HCT116 (cell line): Measurements from ENCODE around the gene CEP112. TPM values are rescaled to one million over a fixed set of nuclear protein-coding genes. Genes with fewer than 3 reads are reported as not detected.

Source experiments
- ATAC-seq: fragments of 200-7000 bp; cut with Tn5 transposase; 2 replicates; pipeline ENCODE4 v1.9.1; 2020; ENCODE audit warnings: mild to moderate bottlenecking, moderate library complexity
- BruUV-seq: library from RNA; stranded (reverse); fragments of 400-500 nt; replicated peaks from 2 replicates; lab custom pipeline; 2021; lab: Mats Ljungman, UMichigan
- CTCF ChIA-PET: fragments of 300-600 bp; sonication (Branson Sonifier 250); formaldehyde crosslinking; loops from one replicate; lab custom pipeline; 2021; ENCODE audit warnings: antibody characterized with exemption; lab: Charles Lee
- POLR2A ChIA-PET: fragments of 300-600, 350-600 bp; sonication (Branson Sonifier 250); formaldehyde crosslinking; loops from one replicate; lab custom pipeline; 2021; ENCODE audit warnings: antibody characterized with exemption; lab: Charles Lee
- RAD21 ChIA-PET, 2 experiments: fragments of 300-600 bp; sonication (Branson Sonifier 250); formaldehyde crosslinking; loops; one replicate each; lab custom pipeline; 2023; ENCODE audit warnings: low total read pairs in 2 of 2; ENCODE audit not compliant: uncharacterized antibody in 2 of 2, unreplicated experiment in 2 of 2, low non-redundant PET in 1 of 2; lab: Charles Lee
- DNase-seq: peaks from one replicate; pipeline ENCODE4 v3.0.0-alpha.2; 2010; ENCODE audit warnings: low read depth, low spot score
- H2AFZ ChIP-seq: fragments of 200-600 bp; shearing (Covaris generic), sonication (generic); 2 replicates; pipeline ENCODE4 v1.6.1; 2017; ENCODE audit warnings: low read depth, mixed run types, mixed read lengths, antibody characterized with exemption, low read length; ENCODE audit not compliant: poor library complexity, severe bottlenecking
- H3K27ac ChIP-seq: 2 replicates; pipeline ENCODE4 v1.5.1; 2012; ENCODE audit warnings: low read depth, low read length
- H3K27me3 ChIP-seq: fragments of 200-600 bp; sonication (generic); 2 replicates; pipeline ENCODE4 v1.6.1; 2016; ENCODE audit warnings: mixed run types, low read length, mixed read lengths; ENCODE audit not compliant: insufficient read depth
- H3K36me3 ChIP-seq, 2 experiments: fragments of 200-500 bp in 1 of 2; fragments of 200-600 bp in 1 of 2; sonication (Bioruptor generic) in 1 of 2; sonication (generic) in 1 of 2; 2 replicates each; pipeline versions ENCODE4 v1.5.1 to v1.6.1; 2014 to 2016; ENCODE audit warnings: low read length in 2 of 2, inconsistent platforms in 1 of 2, mixed read lengths in 1 of 2, mixed run types in 1 of 2; ENCODE audit not compliant: insufficient read depth in 2 of 2, control insufficient read depth in 1 of 2
- H3K4me1 ChIP-seq, 2 experiments: fragments of 200-600 bp in 1 of 2; sonication (generic) in 1 of 2; 2 replicates each; pipeline versions ENCODE4 v1.5.1 to v1.6.1; 2012 to 2017; ENCODE audit warnings: low read length in 2 of 2, inconsistent platforms in 1 of 2, mild to moderate bottlenecking in 1 of 2, mixed read lengths in 1 of 2, mixed run types in 1 of 2, moderate library complexity in 1 of 2; ENCODE audit not compliant: insufficient read depth in 2 of 2, control insufficient read depth in 1 of 2
- H3K4me2 ChIP-seq: fragments of 200-600 bp; sonication (generic); 2 replicates; pipeline ENCODE4 v1.6.1; 2017; ENCODE audit warnings: mixed run types, low read length, mixed read lengths
- H3K4me3 ChIP-seq, 2 experiments: fragments of 200-600 bp in 1 of 2; sonication (generic) in 1 of 2; replicated peaks in 1 of 2; 2 replicates each; pipeline ENCODE4 v1.5.1; 2011 to 2016; ENCODE audit warnings: low read length in 2 of 2, control low read depth in 1 of 2, low read depth in 1 of 2, mild to moderate bottlenecking in 1 of 2, mixed read lengths in 1 of 2, mixed run types in 1 of 2
- H3K79me2 ChIP-seq: fragments of 200-600 bp; sonication (generic); 2 replicates; pipeline ENCODE4 v1.6.1; 2017; ENCODE audit warnings: mild to moderate bottlenecking, mixed run types, low read length, moderate library complexity, mixed read lengths; ENCODE audit not compliant: insufficient read depth
- H3K9ac ChIP-seq: fragments of 200-600 bp; sonication (generic); 2 replicates; pipeline ENCODE4 v1.6.1; 2016; ENCODE audit warnings: low read length, mixed read lengths
- H3K9me2 ChIP-seq: fragments of 200-600 bp; sonication (generic), shearing (Covaris generic); 2 replicates; pipeline ENCODE4 v1.6.1; 2017; ENCODE audit warnings: mixed run types, mild to moderate bottlenecking, moderate library complexity; ENCODE audit not compliant: insufficient read depth
- H3K9me3 ChIP-seq, 2 experiments: fragments of 200-500 bp in 1 of 2; fragments of 200-600 bp in 1 of 2; sonication (Bioruptor generic) in 1 of 2; sonication (generic) in 1 of 2; 2 replicates each; pipeline ENCODE4 v1.6.1; 2014 to 2017; ENCODE audit warnings: low read length in 2 of 2, mixed read lengths in 2 of 2, inconsistent platforms in 1 of 2, low read depth in 1 of 2, mild to moderate bottlenecking in 1 of 2, mixed run types in 1 of 2, moderate library complexity in 1 of 2; ENCODE audit not compliant: control insufficient read depth in 1 of 2, insufficient read depth in 1 of 2
- H4K20me1 ChIP-seq: fragments of 200-600 bp; sonication (generic), shearing (Covaris generic); 2 replicates; pipeline ENCODE4 v1.6.1; 2017; ENCODE audit warnings: mixed run types, mild to moderate bottlenecking, moderate library complexity; ENCODE audit not compliant: insufficient read depth
- ATF3 ChIP-seq: IDR thresholded peaks from 2 replicates; pipeline ENCODE4 v1.6.1; 2012
- CEBPB ChIP-seq: IDR thresholded peaks from 2 replicates; pipeline ENCODE4 v1.6.1; 2012; ENCODE audit warnings: low read depth
- CTCF ChIP-seq, 3 experiments: fragments of 200-600 bp in 1 of 3; sonication (generic) in 1 of 3; IDR thresholded peaks in 2 of 3; conservative IDR thresholded peaks in 1 of 3; 2 replicates each; pipeline ENCODE4 v1.5.1; 2012 to 2017; ENCODE audit warnings: low read depth in 2 of 3, low read length in 2 of 3, antibody characterized with exemption in 1 of 3, borderline replicate concordance in 1 of 3, control low read depth in 1 of 3, mild to moderate bottlenecking in 1 of 3, mixed read lengths in 1 of 3, mixed run types in 1 of 3, moderate library complexity in 1 of 3; ENCODE audit not compliant: insufficient read depth in 1 of 3
- EGR1 ChIP-seq: IDR thresholded peaks from 2 replicates; pipeline ENCODE4 v1.6.1; 2012; ENCODE audit warnings: low read depth
- ELF1 ChIP-seq: IDR thresholded peaks from 2 replicates; pipeline ENCODE4 v1.6.1; 2012; ENCODE audit warnings: low read depth, borderline replicate concordance
- EZH2 ChIP-seq: fragments of 200-600 bp; sonication (generic); IDR thresholded peaks from 2 replicates; pipeline ENCODE4 v1.6.1; 2017; ENCODE audit warnings: antibody characterized with exemption, mixed run types
- MAX ChIP-seq: IDR thresholded peaks from 2 replicates; pipeline ENCODE4 v1.6.1; 2012
- POLR2A ChIP-seq: IDR thresholded peaks from 2 replicates; pipeline ENCODE4 v1.7.0; 2011; ENCODE audit warnings: borderline replicate concordance; ENCODE audit not compliant: insufficient read depth, insufficient read length; ENCODE audit errors: extremely low read depth
- POLR2AphosphoS5 ChIP-seq: IDR thresholded peaks from 2 replicates; pipeline ENCODE4 v1.6.1; 2011; ENCODE audit warnings: mild to moderate bottlenecking, low read depth, low read length, moderate library complexity
- RAD21 ChIP-seq: IDR thresholded peaks from 2 replicates; pipeline ENCODE4 v1.6.1; 2012; ENCODE audit warnings: low read depth, mild to moderate bottlenecking
- REST ChIP-seq: IDR thresholded peaks from 2 replicates; pipeline ENCODE4 v1.6.1; 2012; ENCODE audit warnings: low read depth
- SIN3A ChIP-seq: IDR thresholded peaks from 2 replicates; pipeline ENCODE4 v1.6.1; 2012; ENCODE audit warnings: low read depth
- SRF ChIP-seq: IDR thresholded peaks from 2 replicates; pipeline ENCODE4 v1.6.1; 2012; ENCODE audit warnings: low read depth
- ZBTB33 ChIP-seq: IDR thresholded peaks from 2 replicates; pipeline ENCODE4 v1.6.1; 2011; ENCODE audit warnings: mild to moderate bottlenecking, low read length, moderate library complexity; ENCODE audit not compliant: insufficient replicate concordance; ENCODE audit errors: extremely low read depth
- ZFX ChIP-seq: fragments of 450-650 bp; IDR thresholded peaks from 2 replicates; pipeline ENCODE4 v1.6.1; 2017
- ZNF274 ChIP-seq: fragments of 200-500 bp; sonication (Bioruptor generic); IDR thresholded peaks from 2 replicates; pipeline ENCODE4 v1.6.1; 2014; ENCODE audit warnings: mild to moderate bottlenecking, low read depth, low read length, inconsistent platforms
- intact Hi-C: fragments of 100-400 bp; cut with micrococcal nuclease; formaldehyde crosslinking; loops from 2 replicates; pipeline ENCODE4 v1.10.0; 2022
- total RNA-seq: library from RNA; stranded (reverse); gene quantifications from one replicate; pipeline ENCODE4 v1.2.1, GENCODE V29; 2021; ENCODE audit not compliant: unreplicated experiment

The CEP112 gene
- total RNA-seq, 1 experiment from 2014 or later: 10.9 TPM

- Histone ChIP-seq H3K4me2 (no peak overlapping the region), H3K36me3 (no peaks in the 10 kb centered on the region), H3K9ac (no peak overlapping the region), H3K27ac (no peak overlapping the region), H4K20me1 (no peaks in the 10 kb centered on the region), H3K79me2 (no peaks in the 10 kb centered on the region), H3K9me2 (no peaks in the 10 kb centered on the region), H3K4me1 (peaks cover 8 to 19% of the 10 kb centered on the region in 2 experiments; a peak in 3 of 4 replicates), H3K9me3 (no peaks in the 10 kb centered on the region), H3K27me3 (no peaks in the 10 kb centered on the region), H3K4me3 (no peak overlapping the region), H2AFZ (no peak overlapping the region)
- intact Hi-C loops: no loop called here
- ChIA-PET RAD21 (no interaction called here), POLR2A (no interaction called here), CTCF (no interaction called here)
- TF ChIP-seq RAD21 (no peak), SRF (no peak), SIN3A (no peak), ATF3 (no peak), ELF1 (no peak), CEBPB (no peak), REST (no peak), ZFX (no peak), ZBTB33 (no peak), EZH2 (no peak), ZNF274 (no peak), EGR1 (no peak), CTCF (IDR thresholded peaks at IDR 0.05 in 2 of 3, conservative IDR thresholded peaks at IDR 0.05 in 1 of 3; ENCODE audit: borderline replicate concordance in 1 of 3, insufficient read depth in 1 of 3, low read depth in 2 of 3, low read length in 2 of 3) (no peak), MAX (no peak), POLR2AphosphoS5 (no peak), POLR2A (no peak)
- DNase-seq (no peak), ATAC-seq (no peak)
- no TSS peak for BruUV-seq
Observed at GRCh38 chr17:65633146-65633881, 558.6 kb downstream of the CEP112 start.
